GM19043 (cell line): ENCODE data around the gene DCDC2C.
"Not testable (repeated sequence)": the region's sequence is repeated elsewhere in the genome, so short reads cannot be mapped to it uniquely, and the experiment has no call there.

Experiments
- ATAC-seq: cut with Tn5 transposase; IDR thresholded peaks from one replicate; pipeline ENCODE4 v1.9.1; 2021; ENCODE audit warnings: low read depth; ENCODE audit not compliant: unreplicated experiment

DCDC2C gene

DNA sequence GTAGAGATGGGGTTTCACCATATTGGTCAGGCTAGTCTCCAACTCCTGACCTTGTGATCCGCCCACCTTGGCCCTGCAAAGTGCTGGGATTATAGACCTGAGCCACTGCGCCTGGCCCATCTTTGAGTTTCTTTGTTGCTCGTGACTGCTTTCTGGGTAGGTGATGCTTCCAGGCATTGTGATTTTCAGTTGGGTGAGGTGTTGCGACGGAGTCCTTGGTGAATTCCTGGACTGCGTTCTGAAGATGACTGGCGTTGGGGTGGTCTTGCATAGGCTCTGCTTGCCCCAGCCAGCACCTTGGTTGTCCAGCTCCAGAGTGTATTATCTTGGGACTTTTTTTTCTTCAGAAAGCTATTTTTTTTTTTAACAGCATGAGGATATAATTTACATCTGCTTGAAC lies 103.4 kb downstream of the DCDC2C start:
- no peak for ATAC-seq

DNA sequence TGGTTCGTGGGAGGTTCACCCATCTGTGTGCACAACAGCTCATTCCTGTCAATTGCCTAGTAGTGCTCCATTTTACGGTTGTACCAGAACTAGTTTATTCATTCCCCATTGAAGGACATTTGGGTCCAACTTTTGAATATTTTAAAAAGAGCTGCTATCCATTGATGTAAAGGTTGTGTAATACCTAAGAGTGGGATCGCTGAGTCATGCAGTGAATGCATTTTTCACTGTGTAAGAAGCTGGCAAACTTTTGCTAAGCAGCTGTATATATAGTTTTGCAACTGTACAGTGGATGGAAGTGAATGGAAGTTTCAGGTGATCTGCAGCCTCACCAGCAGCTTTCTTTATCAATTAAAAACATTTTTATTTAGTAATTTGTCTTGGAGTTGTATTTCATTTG lies 104.5 kb downstream of the DCDC2C start:
- no peak for ATAC-seq

DNA sequence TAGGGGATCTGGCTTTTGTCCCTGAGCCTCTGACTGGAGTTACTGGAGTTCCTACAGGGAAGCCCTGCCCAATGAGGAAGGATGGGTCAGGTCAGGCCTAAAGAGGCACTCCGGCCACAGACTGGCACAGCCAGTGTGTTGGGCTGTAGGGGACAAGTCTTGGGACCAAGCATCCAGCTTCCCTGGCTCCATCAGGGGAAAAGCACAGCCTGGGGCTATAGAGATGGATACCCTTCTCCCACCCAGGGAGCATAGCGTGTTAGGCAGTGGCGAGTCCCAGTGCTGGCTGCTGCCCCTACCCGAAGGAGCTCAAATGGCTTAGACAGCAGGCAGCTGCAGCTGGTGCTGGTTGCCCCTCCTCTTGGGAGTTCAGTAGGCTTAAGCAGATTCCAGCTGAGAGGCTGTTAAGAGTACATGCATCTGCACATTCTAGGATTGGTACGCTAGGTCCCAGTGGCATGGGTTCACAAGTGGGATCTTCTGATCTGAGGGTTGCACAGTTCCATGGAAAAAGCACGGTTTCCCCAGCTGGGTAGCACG lies 111.4 kb downstream of the DCDC2C start:
- ATAC-seq: no peak

DNA sequence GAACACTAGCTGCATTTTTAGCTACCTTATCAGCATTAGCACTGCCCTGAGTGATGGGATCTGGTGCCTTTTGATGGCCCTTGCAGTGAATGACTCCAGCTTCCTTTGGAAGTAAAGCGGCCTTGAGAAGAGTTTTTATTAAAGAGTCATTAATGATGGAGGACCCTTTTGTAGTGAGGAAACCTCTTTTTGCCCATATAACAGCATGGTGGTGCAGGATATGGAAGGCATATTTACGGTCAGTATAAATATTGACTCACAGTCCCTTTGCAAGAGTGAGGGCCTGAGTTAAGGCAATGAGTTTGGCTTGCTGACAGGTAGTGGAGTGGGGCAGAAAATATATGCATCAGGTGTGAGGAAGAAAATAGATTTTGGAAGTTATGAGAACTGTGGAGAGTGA lies 113.8 kb downstream of the DCDC2C start:
- not testable (repeated sequence) for ATAC-seq

DNA sequence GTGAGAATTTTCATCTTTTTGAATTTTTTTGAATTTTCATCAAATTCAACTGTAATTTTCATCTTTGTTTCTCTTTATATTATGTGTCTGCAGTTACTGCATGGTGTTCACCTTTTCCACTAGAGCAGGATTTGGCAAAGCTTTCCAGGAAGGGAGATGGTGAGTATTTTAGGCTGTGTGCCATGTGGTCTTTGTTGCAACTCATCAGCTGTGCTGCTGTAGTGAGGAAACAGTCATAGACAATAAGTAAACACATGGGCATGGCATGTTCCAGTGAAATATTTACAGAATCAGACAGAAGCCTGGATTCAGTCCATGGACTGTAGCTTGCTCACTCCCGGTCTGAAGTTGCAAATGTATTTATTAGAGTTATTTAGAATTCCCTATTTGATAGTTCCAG lies 120.4 kb downstream of the DCDC2C start:
- no peak for ATAC-seq

DNA sequence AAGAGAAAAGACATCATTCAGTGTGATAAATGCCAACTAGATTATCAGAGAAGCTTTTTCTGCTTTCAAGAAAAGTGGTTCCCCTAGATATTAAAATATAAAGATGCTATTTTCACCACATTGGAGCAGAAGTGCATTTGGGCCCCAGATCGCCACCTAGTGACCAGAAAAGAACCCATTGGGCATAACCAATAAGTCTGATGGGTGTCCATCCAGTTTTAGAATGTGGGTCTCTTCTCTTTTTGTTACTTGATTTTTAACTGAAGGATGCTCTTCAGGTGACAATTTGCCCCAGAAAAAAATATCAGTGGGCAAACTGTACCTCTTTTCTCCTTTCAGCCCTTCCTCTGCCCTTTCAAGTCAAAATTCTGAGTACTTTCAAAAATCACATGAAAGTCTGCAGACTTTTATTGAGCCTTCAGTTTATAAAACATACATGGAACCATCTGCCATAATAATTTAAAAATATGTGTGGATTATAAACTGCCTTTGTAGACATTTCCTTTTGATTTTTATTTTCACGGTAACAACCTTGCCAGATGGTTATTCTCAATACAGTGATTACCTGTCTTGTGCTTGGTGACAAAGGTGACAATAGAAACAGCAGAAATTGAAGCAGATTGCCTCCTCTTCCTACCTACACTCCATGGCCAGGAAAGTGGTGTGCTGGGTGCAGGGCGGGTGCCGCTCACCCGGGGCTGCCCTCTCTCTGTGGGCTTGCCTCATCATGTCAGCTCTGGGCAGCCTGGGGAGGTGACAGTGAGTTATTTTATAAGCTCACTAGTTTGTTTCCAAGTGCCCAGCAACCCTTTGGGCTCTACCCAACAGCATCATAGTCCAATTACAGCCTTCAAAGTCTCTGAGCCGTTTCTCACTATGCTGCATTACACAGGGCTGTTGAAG lies 124.5 kb downstream of the DCDC2C start:
- ATAC-seq: peak; percentile 69

DNA sequence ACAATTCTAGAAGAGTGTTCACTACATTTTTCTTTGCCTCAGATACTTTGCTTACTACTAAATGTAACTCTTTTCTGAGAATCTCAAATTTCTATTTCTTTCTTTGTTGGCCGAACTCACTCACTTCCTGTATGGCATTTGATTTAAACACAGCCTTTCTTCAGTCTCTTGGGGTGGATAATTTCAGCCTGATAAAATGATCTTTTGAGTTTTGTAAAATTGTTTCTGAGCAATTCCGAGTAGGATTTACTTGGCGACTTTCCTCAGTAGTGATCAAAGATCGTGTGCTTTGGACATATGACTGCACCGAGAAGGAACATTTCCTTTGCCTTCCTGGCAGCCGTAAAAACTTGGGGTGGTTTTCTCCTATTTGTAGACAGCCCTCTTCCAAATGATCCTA lies 127.4 kb downstream of the DCDC2C start:
- ATAC-seq: no peak

DNA sequence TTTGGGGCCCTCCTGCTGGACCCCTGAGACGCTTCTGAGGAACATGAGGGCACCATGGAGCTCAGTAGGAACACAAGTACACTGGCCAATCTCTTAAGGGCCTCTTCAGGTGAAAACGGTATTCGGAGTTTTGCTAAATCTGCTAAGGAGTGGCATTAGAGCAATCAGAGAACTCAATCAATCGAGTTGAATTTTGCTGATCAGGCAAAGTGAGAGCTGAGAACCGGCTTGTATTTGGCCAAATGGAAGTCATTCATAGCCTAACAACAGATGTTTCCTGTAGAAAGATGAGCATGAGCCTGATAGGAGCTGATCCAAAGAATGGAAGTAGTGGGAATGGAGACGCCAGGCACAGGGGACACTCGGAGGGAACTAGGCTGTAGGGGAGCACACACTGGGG lies 133.7 kb downstream of the DCDC2C start:
- no peak for ATAC-seq

DNA sequence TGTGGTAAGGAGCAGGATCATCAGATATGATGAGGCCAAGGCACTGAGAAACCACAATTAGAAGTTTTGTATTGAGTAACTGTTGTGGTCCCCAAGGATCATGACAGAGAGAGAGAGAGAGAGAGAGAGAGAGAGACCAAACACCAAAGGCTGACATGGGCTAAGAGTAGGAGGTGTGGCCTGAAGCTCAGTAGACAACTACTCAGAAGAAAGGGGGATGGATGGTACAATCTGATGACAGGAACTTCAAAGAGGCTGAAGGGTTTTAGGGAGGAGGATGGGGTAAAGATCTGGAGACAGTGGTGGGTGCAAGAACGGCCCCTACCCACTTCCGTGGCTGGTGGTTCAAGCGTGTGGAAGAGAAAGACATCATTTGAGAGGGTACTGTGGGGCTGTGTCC lies 135.0 kb downstream of the DCDC2C start:
- no peak for ATAC-seq

DNA sequence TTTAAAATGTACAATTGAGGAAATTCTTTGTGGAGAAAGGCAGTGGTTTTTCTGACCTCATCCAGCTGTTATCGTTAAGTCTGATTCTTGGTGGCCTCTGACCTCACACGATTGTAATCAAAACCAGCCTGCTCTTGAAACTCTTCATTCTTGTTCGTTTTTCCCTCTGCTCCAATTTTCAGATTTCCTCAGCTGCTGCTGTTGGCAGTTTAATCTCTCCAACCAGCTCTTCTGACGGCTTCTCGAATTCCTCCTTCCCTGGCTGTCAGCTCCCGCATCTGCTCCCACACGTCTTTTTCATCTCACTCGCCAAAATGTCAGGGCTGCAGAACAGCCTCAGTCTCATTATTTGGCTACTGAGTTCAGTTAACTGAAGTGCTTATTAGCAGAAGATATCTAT lies 136.1 kb downstream of the DCDC2C start:
- no peak for ATAC-seq

DNA sequence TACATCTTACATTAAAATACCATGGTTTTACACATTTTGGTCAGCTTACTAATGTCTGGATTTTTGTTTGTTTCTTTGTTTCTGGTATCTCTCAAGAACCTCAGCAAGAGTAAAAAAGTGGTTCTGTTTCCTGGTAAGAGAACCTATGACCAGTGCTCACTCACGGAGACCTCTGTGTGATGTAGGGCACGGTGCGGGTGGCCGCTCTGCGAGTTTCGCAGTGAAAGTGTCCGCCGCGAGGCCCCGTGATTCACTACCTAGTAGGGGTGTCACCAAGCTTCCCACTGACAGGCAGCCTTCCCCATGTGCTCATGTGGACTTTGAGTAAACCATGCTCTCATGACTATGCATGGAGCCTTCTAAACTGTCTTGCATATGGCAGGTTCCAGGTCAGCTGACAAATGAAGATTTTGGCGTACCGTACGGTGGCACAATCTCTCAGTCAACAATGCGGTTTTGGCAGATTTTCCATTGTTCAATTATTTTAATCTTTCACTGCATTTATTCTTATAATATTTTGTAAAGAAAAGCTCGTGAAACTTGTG lies 137.3 kb downstream of the DCDC2C start:
- ATAC-seq: no peak

DNA sequence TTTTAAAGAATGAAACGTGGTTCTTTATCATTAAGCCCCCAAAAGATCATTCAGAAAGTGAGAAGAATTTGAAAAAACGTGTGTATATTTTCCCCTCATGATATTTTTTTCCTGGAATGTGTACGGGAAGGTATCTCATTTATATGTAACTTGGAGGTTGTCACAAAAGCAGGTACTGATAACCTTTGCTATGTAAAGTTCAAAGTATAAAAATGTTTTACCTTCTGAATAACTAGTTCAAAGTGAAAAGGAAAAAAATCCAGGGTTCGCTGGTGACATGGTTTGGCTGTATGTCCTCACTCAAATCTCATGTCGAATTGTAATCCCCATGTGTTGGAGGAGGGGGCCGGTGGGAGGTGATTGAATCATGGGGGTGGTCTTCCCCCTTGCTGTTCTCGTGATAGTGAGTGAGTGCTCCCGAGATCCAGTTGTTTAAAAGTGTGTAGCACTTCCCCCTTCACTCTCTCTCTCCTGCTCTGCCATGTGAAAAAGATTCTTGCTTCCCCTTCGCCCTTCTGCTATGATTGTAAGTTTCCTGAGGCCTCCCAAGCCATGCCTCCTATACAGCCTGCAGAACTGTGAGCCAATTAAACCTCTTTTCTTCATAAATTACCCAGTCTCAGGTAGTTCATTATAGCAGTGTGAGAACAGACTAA lies 144.2 kb downstream of the DCDC2C start:
- ATAC-seq: no peak

DNA sequence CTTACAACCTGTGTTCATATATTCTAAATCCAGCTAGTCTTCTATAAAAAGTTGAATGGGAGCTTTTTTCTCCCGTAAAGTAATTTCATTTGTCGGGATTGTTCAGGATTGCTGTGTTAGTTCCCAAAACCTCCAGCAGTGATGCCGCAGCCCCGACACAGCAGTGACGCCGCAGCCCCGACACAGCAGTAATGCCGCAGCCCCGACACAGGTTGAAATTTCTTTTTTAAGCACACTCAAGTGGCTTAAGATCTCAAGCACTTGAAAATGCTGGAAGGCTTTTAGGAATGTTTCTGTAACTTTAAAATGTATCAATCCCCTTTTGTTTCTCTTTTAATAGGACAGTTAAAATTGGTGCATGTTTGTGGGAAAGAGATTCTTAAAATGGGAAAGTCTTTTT lies 145.4 kb downstream of the DCDC2C start:
- no peak for ATAC-seq

DNA sequence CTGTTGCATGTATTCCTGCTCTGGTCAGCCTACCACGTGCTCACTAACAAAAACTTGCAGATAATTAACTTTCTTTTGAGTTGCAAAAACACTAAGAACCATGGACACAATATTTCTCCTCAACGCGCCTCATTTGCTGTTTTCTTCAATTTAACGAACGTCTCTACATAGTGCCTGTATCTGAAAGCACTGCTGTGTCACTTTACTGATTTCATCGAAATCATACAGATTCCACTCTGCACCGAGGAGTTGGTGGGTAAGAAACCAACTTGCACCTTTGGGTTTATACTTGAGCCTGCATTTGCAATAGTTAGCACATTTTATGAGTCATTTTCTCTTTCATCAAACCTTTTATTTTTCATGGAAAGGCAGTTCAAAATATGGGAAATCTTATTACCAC lies 145.8 kb downstream of the DCDC2C start:
- no peak for ATAC-seq

DNA sequence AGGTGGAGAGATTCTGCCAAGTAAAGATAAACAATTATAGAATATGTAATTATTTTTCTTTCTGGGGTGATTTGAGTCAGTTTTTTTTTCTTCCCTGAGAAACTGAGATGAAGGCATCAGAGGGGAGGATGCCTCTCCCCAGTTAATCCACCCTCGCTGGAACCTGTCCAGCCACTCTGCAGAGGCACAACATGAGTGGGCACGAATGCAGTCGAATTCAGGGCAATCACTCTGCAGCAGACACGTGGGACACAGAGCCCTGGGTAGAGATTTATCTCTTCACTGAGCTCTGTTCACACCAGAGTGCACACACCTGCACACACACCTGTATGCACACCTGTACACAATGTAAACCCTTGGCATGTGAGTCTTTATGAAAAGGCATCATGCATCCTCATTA lies 154.2 kb downstream of the DCDC2C start:
- no peak for ATAC-seq

DNA sequence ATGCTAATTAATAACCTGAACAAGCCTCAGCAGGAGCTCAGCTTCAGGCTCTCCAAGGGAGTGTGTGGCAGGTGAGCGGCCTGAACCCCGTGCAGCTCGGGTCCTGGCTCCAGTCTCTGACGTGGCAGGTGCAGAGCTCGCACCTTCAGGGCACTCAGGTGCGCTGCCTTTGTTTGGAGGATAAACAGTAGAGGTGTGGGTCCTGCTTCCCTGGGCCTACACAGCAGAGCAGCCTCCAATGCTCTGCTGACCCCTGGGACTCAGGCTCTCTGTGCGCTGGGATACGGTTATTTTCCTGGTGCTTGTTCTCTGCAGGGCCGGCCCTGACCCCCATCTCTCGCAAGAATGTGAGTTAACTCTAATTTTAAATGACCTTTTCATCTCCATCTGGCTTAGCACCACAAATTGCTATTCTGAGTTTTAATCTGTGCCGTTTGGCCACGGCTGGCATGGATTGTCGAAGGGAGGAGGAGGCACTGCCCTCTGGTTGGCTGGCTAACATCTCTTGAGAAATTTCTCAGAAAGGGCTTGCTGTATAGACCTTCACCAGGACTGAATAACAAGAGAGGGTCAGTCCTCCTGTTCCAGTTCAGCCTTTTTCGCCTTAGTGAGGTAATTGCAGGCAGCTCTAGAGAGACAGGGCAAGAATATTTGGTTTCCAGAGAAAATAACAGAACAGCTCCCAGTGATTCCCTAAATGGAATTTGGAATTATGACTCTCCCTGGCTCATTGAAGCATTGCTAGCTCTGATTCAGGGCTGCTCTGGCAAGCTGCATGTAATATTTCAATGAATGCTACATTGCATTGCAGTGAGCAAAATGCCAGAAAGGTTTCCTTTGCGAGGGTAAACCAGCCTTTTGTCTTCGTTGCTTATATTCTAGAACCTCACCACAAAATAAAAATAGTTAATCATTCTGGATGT lies 161.8 kb downstream of the DCDC2C start:
- ATAC-seq: no peak

DNA sequence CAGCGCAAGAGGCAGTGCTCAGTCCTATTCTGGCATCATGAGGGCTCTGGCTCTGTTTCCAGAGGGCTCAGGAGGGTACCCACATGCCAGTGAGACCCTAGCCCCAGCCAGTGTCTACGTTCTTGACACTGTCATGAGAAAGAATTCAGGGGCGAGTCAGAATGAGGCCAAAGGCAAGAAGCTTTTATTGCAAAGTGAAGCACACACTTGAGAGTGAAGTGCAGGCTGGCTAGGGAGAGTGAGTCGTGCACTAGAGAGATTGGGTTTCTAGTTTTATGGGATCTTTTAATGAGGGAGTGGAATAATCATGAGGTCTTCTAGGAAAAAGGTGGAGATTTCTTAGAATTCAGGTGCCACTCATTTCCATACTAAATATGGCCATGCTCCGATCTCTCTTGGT lies 164.1 kb downstream of the DCDC2C start:
- ATAC-seq: no peak

DNA sequence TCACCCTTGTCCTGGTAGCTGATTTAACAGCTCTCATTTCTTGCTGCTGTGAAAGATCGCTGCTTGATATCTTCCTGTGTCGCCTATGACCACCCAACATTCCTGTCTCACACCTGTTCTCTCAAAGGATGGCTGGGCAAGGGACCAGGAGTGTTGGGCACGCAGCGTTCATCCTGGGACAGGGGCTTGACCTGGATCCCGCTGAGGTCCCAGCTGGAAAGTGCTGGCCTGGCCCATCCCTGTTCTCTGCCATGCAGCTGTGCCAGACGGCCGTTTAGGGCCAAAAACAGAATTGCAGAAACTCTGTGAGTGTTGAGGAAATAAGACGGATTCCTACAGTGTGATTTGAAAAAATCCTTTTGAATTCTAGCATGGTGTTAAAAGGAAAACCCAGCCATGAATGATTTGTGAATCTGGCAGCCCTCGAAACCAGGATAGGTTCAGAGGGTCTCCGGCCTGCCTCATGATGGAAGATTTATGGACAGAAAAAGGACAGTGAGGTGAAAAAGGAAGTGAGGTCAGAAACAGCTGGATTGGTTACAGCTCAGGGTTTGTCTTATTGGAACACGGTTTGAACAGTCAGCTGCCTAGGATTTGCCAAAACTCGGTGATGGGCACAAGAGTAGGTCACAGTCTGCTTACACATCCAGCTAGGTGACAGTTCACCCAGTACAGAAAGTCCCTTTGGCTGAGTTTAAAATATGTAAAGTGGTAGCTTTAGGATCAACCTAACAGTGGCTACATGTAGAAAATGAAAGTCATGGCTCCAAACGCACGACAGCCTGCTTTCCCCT lies 164.8 kb downstream of the DCDC2C start:
- ATAC-seq: no peak

DNA sequence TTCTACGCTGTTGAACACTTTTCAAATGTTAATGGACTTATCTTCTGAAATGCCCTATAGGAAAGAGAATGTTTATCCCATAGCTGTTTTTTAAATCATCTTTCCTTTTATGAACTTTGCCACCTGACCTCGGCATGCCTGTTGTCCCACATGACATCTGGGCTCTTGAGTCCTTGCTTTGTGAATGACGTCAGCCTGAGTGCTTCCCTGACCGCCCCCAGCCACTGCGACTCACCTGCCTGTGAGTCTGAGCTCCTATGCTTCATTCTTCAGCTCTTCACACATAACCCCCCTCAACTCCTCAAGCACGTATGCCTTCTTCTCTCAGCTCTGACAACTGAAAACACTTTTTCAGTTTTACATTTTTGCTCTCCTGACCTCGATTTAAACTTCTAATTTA lies 166.8 kb downstream of the DCDC2C start:
- ATAC-seq: no peak

DNA sequence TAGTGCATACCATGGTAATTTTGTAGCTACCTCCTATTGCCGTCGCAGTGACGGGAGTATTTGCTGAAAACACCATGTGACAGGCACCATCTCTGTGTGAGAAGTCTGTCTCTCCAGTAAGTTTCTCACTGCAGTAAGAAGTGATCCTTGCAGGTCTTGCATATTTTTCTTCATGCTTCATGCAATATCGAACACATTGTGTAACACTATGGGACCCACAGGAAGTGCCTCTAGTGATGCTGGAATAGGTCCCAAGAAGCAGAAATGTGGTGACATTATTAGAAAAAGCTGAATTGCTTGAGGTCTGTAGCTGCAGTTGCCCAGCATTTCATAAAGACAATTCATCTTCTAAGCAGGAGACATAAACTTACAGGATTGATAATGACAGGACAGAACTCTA lies 167.6 kb downstream of the DCDC2C start:
- no peak for ATAC-seq
